Measurements from ENCODE around the gene PHF10.
"Not testable (repeated sequence)": the region's sequence is repeated elsewhere in the genome, so short reads cannot be mapped to it uniquely, and the experiment has no call there.

The PHF10 gene

DNA sequence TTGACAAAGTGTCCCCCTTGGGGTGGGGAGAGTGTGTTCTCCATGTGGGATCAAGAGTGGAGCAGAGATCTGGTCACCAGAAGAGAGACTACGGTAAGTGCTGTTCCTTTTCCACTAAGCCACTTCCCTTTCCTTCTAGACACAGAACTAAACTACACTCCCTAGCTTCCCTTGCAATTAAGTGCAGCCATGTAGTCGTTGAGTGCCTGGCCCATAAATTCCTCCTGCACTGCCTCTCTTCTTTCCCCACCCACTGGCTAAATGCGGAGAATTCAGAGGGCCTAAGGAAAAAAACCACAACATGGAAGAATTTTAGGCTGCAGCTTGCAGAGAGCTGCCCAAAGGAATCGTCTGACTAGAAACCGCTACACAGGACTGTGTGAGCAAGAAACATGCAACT is 24.0 kb downstream of the PHF10 start:
- H3K4me3 ChIP-seq (ENCODE audit: low read depth, low read length) = no peak overlapping the region; the same call in 1 of the 2 replicates
- TF ChIP-seq, protein P1, sequence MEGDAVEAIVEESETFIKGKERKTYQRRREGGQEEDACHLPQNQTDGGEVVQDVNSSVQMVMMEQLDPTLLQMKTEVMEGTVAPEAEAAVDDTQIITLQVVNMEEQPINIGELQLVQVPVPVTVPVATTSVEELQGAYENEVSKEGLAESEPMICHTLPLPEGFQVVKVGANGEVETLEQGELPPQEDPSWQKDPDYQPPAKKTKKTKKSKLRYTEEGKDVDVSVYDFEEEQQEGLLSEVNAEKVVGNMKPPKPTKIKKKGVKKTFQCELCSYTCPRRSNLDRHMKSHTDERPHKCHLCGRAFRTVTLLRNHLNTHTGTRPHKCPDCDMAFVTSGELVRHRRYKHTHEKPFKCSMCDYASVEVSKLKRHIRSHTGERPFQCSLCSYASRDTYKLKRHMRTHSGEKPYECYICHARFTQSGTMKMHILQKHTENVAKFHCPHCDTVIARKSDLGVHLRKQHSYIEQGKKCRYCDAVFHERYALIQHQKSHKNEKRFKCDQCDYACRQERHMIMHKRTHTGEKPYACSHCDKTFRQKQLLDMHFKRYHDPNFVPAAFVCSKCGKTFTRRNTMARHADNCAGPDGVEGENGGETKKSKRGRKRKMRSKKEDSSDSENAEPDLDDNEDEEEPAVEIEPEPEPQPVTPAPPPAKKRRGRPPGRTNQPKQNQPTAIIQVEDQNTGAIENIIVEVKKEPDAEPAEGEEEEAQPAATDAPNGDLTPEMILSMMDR (IDR thresholded peaks at IDR 0.05; ENCODE audit: insufficient read depth, low read depth, low read length, missing control alignments) = no peak
- DNase-seq (ENCODE audit: low read depth) = no peak

DNA sequence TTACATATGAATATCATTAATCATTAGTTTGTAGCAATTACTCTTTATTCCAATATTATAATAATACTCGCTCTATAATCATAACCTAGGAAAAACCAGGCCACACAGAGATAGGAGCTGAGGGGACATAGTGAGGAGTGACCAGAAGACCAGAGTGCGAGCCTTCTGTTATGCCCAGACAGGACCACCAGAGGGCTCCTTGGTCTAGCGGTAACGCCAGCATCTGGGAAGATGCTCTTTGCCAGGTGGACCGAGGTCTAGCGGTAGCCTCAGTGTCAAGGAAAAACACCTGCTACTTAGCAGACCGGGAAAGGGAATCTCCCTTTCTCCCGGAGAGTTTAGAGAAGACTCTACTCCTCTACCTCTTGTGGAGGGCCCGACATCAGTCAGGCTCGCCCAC is 27.2 kb downstream of the PHF10 start:
- DNase-seq (ENCODE audit: low read depth); H3K4me3 ChIP-seq (ENCODE audit: low read depth, low read length): not testable (repeated sequence)
- TF ChIP-seq, protein P1 (IDR thresholded peaks at IDR 0.05; ENCODE audit: insufficient read depth, low read depth, low read length, missing control alignments) = peak; percentile 19

DNA sequence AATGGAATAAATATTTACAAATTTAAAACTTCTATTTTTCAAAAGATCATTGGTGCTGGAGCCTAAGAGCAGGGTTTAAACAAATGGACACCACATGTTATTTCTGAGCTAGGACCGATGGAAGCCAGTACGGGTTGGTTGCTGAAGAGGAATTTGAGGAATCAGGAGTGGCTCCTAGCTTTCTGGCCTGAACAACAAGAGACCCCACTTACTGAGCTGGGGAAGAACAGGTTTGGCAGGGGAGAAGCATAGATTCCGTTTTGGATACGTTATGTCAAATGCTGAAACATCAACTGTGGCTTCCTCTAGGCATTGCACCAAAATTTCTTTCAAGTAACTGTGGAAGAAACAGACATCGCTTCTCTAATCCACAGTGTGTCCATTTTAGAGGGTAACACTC is 29.2 kb downstream of the PHF10 start:
- H3K4me3 ChIP-seq (ENCODE audit: low read depth, low read length) = no peak overlapping the region
- TF ChIP-seq, protein P1 (IDR thresholded peaks at IDR 0.05; ENCODE audit: insufficient read depth, low read depth, low read length, missing control alignments) = no peak
- no peak for DNase-seq (ENCODE audit: low read depth)

DNA sequence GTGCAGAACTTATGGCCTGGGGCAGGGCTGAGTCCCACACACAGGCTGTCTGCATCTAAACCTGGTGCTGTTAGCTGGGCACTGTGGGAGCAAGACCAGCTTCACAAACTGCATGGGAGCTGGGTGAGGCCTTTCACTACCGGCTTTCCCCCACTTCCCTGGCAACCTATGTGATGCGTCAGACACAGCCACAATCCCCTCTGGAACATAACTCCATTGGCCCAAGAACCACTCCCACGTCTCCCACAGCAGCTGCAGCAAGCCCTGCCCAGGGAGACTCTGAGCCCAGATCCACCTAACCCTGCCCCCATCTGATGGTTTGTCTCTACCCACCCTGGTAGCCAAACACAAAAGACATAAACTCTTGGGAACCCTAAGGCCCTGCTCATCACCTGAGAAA is 31.8 kb downstream of the PHF10 start:
- no peak for DNase-seq (ENCODE audit: low read depth)
- no peak overlapping the region for H3K4me3 ChIP-seq (ENCODE audit: low read depth, low read length)
- TF ChIP-seq, protein P1 (IDR thresholded peaks at IDR 0.05; ENCODE audit: insufficient read depth, low read depth, low read length, missing control alignments) = no peak

DNA sequence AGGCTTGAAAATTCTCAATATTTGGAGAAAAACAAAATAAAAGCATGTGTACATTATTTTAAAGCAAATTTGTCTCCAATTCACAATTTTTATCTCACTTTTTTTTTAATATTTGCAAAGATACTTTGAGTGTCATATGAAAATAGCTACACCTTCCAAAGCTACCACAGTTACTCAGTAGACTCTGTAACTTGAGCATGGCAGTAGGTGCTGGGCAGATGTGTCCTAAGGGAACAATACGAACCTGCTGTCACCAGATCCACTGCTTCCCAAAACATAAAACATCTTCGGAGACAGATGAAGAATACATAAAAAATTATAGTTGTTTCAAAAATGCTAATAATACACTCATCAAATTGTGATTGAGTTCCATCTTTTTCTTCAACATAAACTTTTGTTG is 33.0 kb downstream of the PHF10 start:
- TF ChIP-seq, protein P1 (IDR thresholded peaks at IDR 0.05; ENCODE audit: insufficient read depth, low read depth, low read length, missing control alignments) = no peak
- H3K4me3 ChIP-seq (ENCODE audit: low read depth, low read length) = no peak overlapping the region
- DNase-seq (ENCODE audit: low read depth) = no peak

DNA sequence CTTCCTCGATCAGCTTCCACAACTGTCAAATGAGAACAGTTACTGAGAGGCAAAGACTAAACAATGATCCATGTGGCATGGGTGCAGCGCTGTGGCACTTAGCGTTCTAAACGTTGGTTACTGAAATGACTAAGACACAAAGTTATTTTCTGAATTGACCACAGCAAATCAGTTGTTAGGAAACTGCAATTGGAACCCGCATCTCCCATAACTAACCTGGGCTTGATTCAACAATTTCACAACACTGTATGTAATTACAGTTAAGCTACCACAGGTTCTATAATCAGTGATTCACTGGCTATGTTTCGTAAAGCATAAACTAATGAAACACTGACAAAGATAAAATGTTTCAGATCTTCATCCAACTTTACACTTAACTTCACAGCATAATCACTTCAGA is 35.0 kb downstream of the PHF10 start:
- TF ChIP-seq, protein P1 (IDR thresholded peaks at IDR 0.05; ENCODE audit: insufficient read depth, low read depth, low read length, missing control alignments) = no peak
- H3K4me3 ChIP-seq (ENCODE audit: low read depth, low read length) = no peak overlapping the region
- DNase-seq (ENCODE audit: low read depth) = no peak

DNA sequence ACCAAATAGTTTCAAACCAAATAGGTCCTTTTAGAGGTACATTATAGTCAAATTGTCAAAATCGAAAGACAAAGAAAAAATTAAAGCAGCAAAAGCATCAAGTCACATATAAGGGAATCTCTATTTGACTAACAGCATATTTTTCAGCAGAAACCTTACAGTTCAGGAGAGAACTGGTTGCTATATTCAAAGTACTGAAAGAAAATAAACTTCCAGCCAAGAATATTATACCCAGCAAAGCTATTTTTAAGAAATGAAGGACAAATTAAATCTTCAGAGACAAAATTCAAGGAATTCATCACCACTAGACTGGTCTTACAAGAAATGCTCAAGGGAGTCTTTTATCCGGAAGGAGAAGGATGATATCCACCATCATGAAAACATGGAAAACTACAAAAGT is 38.4 kb downstream of the PHF10 start:
- DNase-seq (ENCODE audit: low read depth) = no peak
- no peak overlapping the region for H3K4me3 ChIP-seq (ENCODE audit: low read depth, low read length)
- TF ChIP-seq, protein P1 (IDR thresholded peaks at IDR 0.05; ENCODE audit: insufficient read depth, low read depth, low read length, missing control alignments) = no peak
